SK-N-SH treated with all-trans-retinoic acid at 6 μM for 48 hours (cell line): Measurements from ENCODE around the gene RAB21.

Experiments
- ARNTL ChIP-seq: fragments of 450-650 bp; formaldehyde crosslinking; IDR thresholded peaks from 2 replicates; pipeline ENCODE4 v1.5.0; 2020; ENCODE audit warnings: low read depth, mild to moderate bottlenecking, moderate library complexity, borderline replicate concordance
- ESRRG ChIP-seq: fragments of 250-450 bp; sonication (Bioruptor Pico); IDR thresholded peaks from 2 replicates; pipeline ENCODE4 v1.6.1; 2021; ENCODE audit warnings: mild to moderate bottlenecking
- GLIS3 ChIP-seq: fragments of 250-450 bp; sonication (Bioruptor Pico); IDR thresholded peaks from 2 replicates; pipeline ENCODE4 v1.5.0; 2020; ENCODE audit warnings: mild to moderate bottlenecking, moderate library complexity
- OSR1 ChIP-seq: fragments of 250-450 bp; sonication (Bioruptor Pico); IDR thresholded peaks from 2 replicates; pipeline ENCODE4 v1.8.0; 2022; ENCODE audit warnings: moderate library complexity, mild to moderate bottlenecking, inconsistent platforms
- PATZ1 ChIP-seq: fragments of 250-450 bp; sonication (Bioruptor Pico); IDR thresholded peaks from 2 replicates; pipeline ENCODE4 v1.8.0; 2020; ENCODE audit warnings: mild to moderate bottlenecking, moderate library complexity, borderline replicate concordance
- POU6F1 ChIP-seq: fragments of 250-450 bp; sonication (Bioruptor Pico); IDR thresholded peaks from 2 replicates; pipeline ENCODE4 v1.8.0; 2021; ENCODE audit warnings: low read depth, mild to moderate bottlenecking, moderate library complexity, borderline replicate concordance
- RARB ChIP-seq: fragments of 250-450 bp; sonication (Bioruptor Pico); IDR thresholded peaks from 2 replicates; pipeline ENCODE4 v1.8.0; 2021; ENCODE audit warnings: mild to moderate bottlenecking, moderate library complexity
- SNAI2 ChIP-seq: fragments of 250-450 bp; sonication (Bioruptor Pico); IDR thresholded peaks from 2 replicates; pipeline ENCODE4 v1.5.0; 2020; ENCODE audit warnings: mild to moderate bottlenecking, moderate library complexity
- TCF4 ChIP-seq: fragments of 250-450 bp; sonication (Bioruptor Pico); IDR thresholded peaks from 2 replicates; pipeline ENCODE4 v1.8.0; 2021; ENCODE audit warnings: mild to moderate bottlenecking, moderate library complexity, borderline replicate concordance
- TSHZ2 ChIP-seq: fragments of 250-450 bp; sonication (Bioruptor Pico); IDR thresholded peaks from 2 replicates; pipeline ENCODE4 v1.5.0; 2020; ENCODE audit warnings: mild to moderate bottlenecking, moderate library complexity
- ZC3H10 ChIP-seq: fragments of 250-450 bp; sonication (Bioruptor Pico); IDR thresholded peaks from 2 replicates; pipeline ENCODE4 v1.5.1; 2021; ENCODE audit warnings: mild to moderate bottlenecking, moderate library complexity
- ZFP3 ChIP-seq: fragments of 250-450 bp; sonication (Bioruptor Pico); IDR thresholded peaks from 2 replicates; pipeline ENCODE4 v1.5.0; 2020; ENCODE audit warnings: mild to moderate bottlenecking, moderate library complexity
- ZNF70 ChIP-seq: fragments of 450-650 bp; formaldehyde crosslinking; IDR thresholded peaks from 2 replicates; pipeline ENCODE4 v1.5.0; 2020; ENCODE audit warnings: mild to moderate bottlenecking, moderate library complexity
- ZNF8 ChIP-seq: fragments of 450-650 bp; formaldehyde crosslinking; IDR thresholded peaks from 2 replicates; pipeline ENCODE4 v1.5.0; 2020; ENCODE audit warnings: mild to moderate bottlenecking, moderate library complexity

- TF ChIP-seq ZNF8 (CRISPR knock-in tag), result no peak
- no peak for TF ChIP-seq GLIS3 (CRISPR knock-in tag)
- TF ChIP-seq RARB (CRISPR knock-in tag), result no peak
- TF ChIP-seq ZNF70 (CRISPR knock-in tag), result no peak
- TF ChIP-seq ZFP3 (CRISPR knock-in tag), result no peak
- TF ChIP-seq PATZ1 (CRISPR knock-in tag), result no peak
- TF ChIP-seq ZC3H10, result no peak
- TF ChIP-seq ARNTL (CRISPR knock-in tag), result no peak
- no peak for TF ChIP-seq TSHZ2 (CRISPR knock-in tag)
- no peak for TF ChIP-seq SNAI2 (CRISPR knock-in tag)
- TF ChIP-seq TCF4 (CRISPR knock-in tag), result no peak
- no peak for TF ChIP-seq POU6F1 (CRISPR knock-in tag)
- TF ChIP-seq ESRRG (CRISPR knock-in tag), result no peak
- TF ChIP-seq OSR1 (CRISPR knock-in tag), result no peak
Measured at GRCh38 chr12:71718611-71719010, 36.1 kb upstream of the RAB21 start.
